NB4 (cell line): ENCODE data around the gene SLC9A3.
A peak's percentile ranks its signal among the peaks of the same experiment; 100 is the strongest.

ENCODE experiments used
- DNase-seq: peaks from one replicate; pipeline ENCODE4 v3.0.0; 2010; ENCODE audit warnings: low read depth
- H3K4me3 ChIP-seq: one replicate; pipeline ENCODE4 v1.5.1; 2011; ENCODE audit warnings: mild to moderate bottlenecking, low read depth, low read length, moderate library complexity
- CTCF ChIP-seq: IDR thresholded peaks from one replicate; pipeline ENCODE4 v1.5.1; 2012; ENCODE audit warnings: low read depth, low read length
- MYC ChIP-seq: IDR thresholded peaks from 2 replicates; pipeline ENCODE4 v1.6.1; 2011; ENCODE audit warnings: low read depth, low read length
- POLR2A ChIP-seq: IDR thresholded peaks from 2 replicates; pipeline ENCODE4 v1.6.1; 2011; ENCODE audit warnings: mild to moderate bottlenecking; ENCODE audit not compliant: insufficient read length; ENCODE audit errors: extremely low read depth
- TF ChIP-seq, protein P1 (sequence below): IDR thresholded peaks from 2 replicates; pipeline ENCODE4 v1.6.1; 2011; ENCODE audit warnings: low read depth, low read length

Gene SLC9A3

GRCh38 chr5:464843-465590 is 59.2 kb downstream of the SLC9A3 start:
- H3K4me3 ChIP-seq, result no peak overlapping the region
- TF ChIP-seq MYC (no peak), CTCF (no peak), POLR2A (no peak)
- TF ChIP-seq, protein P1, sequence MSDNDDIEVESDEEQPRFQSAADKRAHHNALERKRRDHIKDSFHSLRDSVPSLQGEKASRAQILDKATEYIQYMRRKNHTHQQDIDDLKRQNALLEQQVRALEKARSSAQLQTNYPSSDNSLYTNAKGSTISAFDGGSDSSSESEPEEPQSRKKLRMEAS, result no peak
- no peak for DNase-seq

GRCh38 chr5:464446-464842 is 59.8 kb downstream of the SLC9A3 start:
- DNase-seq, result no peak
- TF ChIP-seq POLR2A, result no peak
- TF ChIP-seq, protein P1, result no peak
- TF ChIP-seq CTCF, result no peak
- no peak for TF ChIP-seq MYC
- no peak overlapping the region for H3K4me3 ChIP-seq

DNA sequence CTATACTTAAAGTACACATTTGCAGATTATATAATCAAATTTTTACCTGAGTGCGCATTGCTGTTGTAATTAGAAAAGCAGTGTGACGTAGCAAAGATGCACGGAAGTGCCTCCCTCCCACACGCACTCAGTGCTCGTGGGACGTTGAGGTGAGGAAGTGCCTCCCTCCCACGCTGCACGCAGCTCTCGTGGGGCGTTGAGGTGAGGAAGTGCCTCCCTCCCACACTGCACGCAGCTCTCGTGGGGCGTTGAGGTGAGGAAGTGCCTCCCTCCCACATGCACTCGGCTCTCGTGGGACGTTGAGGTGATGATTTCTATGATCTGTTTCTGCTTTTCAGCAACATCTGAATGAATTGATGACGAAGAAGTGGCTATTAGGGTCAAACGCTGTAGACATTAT is 60.3 kb downstream of the SLC9A3 start:
- H3K4me3 ChIP-seq, result no peak overlapping the region
- TF ChIP-seq, protein P1, result no peak
- no peak for TF ChIP-seq MYC
- TF ChIP-seq POLR2A, result no peak
- TF ChIP-seq CTCF, result no peak
- DNase-seq, result peak; percentile 83

DNA sequence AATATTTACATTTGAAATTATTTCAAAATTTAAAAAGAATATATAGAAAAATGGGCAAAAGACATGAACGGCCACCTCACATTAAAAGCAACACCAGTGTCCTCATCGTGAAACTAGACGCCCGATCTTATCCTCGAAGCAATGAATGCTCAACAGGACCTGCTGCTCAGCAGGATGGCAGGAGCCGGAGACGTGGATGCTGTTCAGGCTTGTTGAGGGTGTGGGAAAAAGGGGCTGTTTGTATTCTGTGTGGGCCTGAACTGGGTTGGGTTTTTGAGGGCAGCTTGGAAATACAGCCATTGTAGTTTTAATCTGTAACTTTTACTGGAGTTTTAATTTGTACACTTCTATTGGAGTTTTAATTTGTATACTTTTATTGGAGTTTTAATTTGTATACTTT is 60.9 kb downstream of the SLC9A3 start:
- TF ChIP-seq POLR2A, result no peak
- no peak for TF ChIP-seq CTCF
- TF ChIP-seq, protein P1, result no peak
- no peak for TF ChIP-seq MYC
- H3K4me3 ChIP-seq, result no peak overlapping the region
- no peak for DNase-seq

DNA sequence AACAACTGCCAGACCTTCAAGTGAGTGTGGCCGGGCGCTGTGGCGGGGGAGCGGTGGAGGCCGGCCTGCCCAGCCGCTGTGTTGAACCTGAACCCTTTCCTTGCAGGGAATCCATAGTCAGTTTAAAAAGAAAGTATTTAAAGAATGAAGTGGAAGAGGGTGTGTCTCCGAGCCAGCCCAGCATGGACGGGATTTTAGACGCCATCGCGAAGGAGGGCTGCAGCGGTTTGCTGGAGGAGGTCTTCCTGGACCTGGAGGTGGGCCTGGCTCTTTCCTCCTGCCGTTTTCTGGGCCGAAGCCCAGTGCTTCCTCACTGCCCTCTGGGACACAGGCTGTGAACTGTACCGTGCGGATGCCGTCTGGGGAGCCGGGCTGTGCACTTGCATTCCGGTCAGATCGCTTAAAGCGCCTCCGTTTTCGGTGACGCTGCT is 62.2 kb downstream of the SLC9A3 start:
- no peak for TF ChIP-seq CTCF
- no peak for TF ChIP-seq POLR2A
- no peak for TF ChIP-seq MYC
- TF ChIP-seq, protein P1, result no peak
- no peak overlapping the region for H3K4me3 ChIP-seq
- DNase-seq, result no peak

DNA sequence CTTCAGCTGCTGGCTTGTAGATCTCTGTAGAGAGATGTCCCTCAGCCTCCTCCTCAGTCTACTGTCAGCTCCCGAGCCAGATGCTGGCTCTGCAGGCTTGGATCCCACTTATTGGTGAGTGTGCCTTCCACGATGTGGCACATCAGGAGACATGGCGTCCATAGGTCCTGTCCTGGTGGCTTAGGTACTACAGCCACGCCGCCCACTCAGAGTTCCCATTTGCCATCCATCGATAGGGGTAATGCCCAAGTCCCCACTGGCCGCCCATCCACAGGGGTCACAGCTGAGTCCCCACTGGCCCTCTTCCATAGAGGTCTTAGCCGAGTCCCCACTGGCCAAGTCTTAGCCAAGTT is 64.0 kb downstream of the SLC9A3 start:
- no peak for DNase-seq
- TF ChIP-seq POLR2A (no peak), CTCF (no peak), MYC (no peak)
- TF ChIP-seq, protein P1, result no peak

More for the DNA sequence above, 64.0 kb downstream of the SLC9A3 start:
- no peak overlapping the region for H3K4me3 ChIP-seq
